ENCODE measurements around the gene ARHGEF26. TPM values are rescaled to one million over a fixed set of nuclear protein-coding genes. Genes with fewer than 3 reads are reported as not detected.

Gene ARHGEF26
- total RNA-seq, 2 donors from 2014 or later, result 0.14 to 0.17 TPM

- no peak for ATAC-seq
- H3K27ac Mint-ChIP-seq, result no peak overlapping the region
- no peak for DNase-seq (ENCODE audit: low spot score)
- H3K36me3 Mint-ChIP-seq, result no peaks in the 10 kb centered on the region
- no peaks in the 10 kb centered on the region for H3K9me3 Mint-ChIP-seq
- no peak overlapping the region for H3K4me3 Mint-ChIP-seq
- H3K27me3 Mint-ChIP-seq, result peaks cover 4 to 17% of the 10 kb centered on the region in 2 donors
- no peaks in the 10 kb centered on the region for H3K4me1 Mint-ChIP-seq (ENCODE audit: low read depth in 2 of 2)
Measured at GRCh38 chr3:154182975-154183374, 61.8 kb downstream of the ARHGEF26 start.

GRCh38 chr3:154184582-154184981 lies 63.4 kb downstream of the ARHGEF26 start:
- H3K27ac Mint-ChIP-seq, result no peak overlapping the region
- no peaks in the 10 kb centered on the region for H3K36me3 Mint-ChIP-seq
- H3K9me3 Mint-ChIP-seq, result no peaks in the 10 kb centered on the region
- no peak overlapping the region for H3K4me3 Mint-ChIP-seq
- DNase-seq (ENCODE audit: low spot score), result no peak
- no peaks in the 10 kb centered on the region for H3K4me1 Mint-ChIP-seq (ENCODE audit: low read depth in 2 of 2)
- peaks cover 4 to 17% of the 10 kb centered on the region in 2 donors for H3K27me3 Mint-ChIP-seq
- ATAC-seq, result no peak

- DNase-seq (ENCODE audit: low spot score) (no peak), ATAC-seq (no peak)
- Mint-ChIP-seq H3K36me3 (no peaks in the 10 kb centered on the region), H3K27me3 (peaks cover 4 to 17% of the 10 kb centered on the region in 2 donors), H3K4me3 (no peak overlapping the region), H3K9me3 (no peaks in the 10 kb centered on the region), H3K27ac (no peak overlapping the region), H3K4me1 (ENCODE audit: low read depth in 2 of 2) (no peaks in the 10 kb centered on the region)
Measured at GRCh38 chr3:154188437-154188836, 67.2 kb downstream of the ARHGEF26 start.

- no peak for DNase-seq (ENCODE audit: low spot score)
- Mint-ChIP-seq H3K4me3 (no peak overlapping the region), H3K27ac (no peak overlapping the region), H3K36me3 (no peaks in the 10 kb centered on the region), H3K4me1 (ENCODE audit: low read depth in 2 of 2) (no peaks in the 10 kb centered on the region), H3K9me3 (no peaks in the 10 kb centered on the region), H3K27me3 (peaks cover 4 to 17% of the 10 kb centered on the region in 2 donors)
- ATAC-seq, result no peak
Measured at GRCh38 chr3:154188846-154189245, 67.7 kb downstream of the ARHGEF26 start.

- H3K4me3 Mint-ChIP-seq, result no peak overlapping the region
- H3K36me3 Mint-ChIP-seq, result no peaks in the 10 kb centered on the region
- H3K9me3 Mint-ChIP-seq, result no peaks in the 10 kb centered on the region
- peaks cover 7 to 12% of the 10 kb centered on the region in 2 donors for H3K27me3 Mint-ChIP-seq
- H3K27ac Mint-ChIP-seq, result no peak overlapping the region
- DNase-seq (ENCODE audit: low spot score) (no peak), ATAC-seq (no peak)
- no peaks in the 10 kb centered on the region for H3K4me1 Mint-ChIP-seq (ENCODE audit: low read depth in 2 of 2)
Measured at GRCh38 chr3:154191520-154191919, 70.3 kb downstream of the ARHGEF26 start.

GRCh38 chr3:154192225-154192624 lies 71.0 kb downstream of the ARHGEF26 start:
- H3K36me3 Mint-ChIP-seq, result no peaks in the 10 kb centered on the region
- DNase-seq (ENCODE audit: low spot score) (no peak), ATAC-seq (no peak)
- no peaks in the 10 kb centered on the region for H3K4me1 Mint-ChIP-seq (ENCODE audit: low read depth in 2 of 2)
- H3K27me3 Mint-ChIP-seq, result peaks cover 7 to 12% of the 10 kb centered on the region in 2 donors
- no peaks in the 10 kb centered on the region for H3K9me3 Mint-ChIP-seq
- H3K4me3 Mint-ChIP-seq, result no peak overlapping the region
- no peak overlapping the region for H3K27ac Mint-ChIP-seq

GRCh38 chr3:154193000-154193615 lies 71.9 kb downstream of the ARHGEF26 start:
- Mint-ChIP-seq H3K9me3 (no peaks in the 10 kb centered on the region), H3K4me3 (no peak overlapping the region), H3K4me1 (ENCODE audit: low read depth in 2 of 2) (no peaks in the 10 kb centered on the region), H3K27me3 (peaks cover 7 to 12% of the 10 kb centered on the region in 2 donors), H3K36me3 (no peaks in the 10 kb centered on the region), H3K27ac (no peak overlapping the region)
- ATAC-seq, result no peak
- DNase-seq (ENCODE audit: low spot score), result no peak

GRCh38 chr3:154194877-154195276 lies 73.7 kb downstream of the ARHGEF26 start:
- Mint-ChIP-seq H3K36me3 (no peaks in the 10 kb centered on the region), H3K27me3 (peaks cover 7 to 12% of the 10 kb centered on the region in 2 donors), H3K4me3 (no peak overlapping the region), H3K27ac (no peak overlapping the region), H3K4me1 (ENCODE audit: low read depth in 2 of 2) (no peaks in the 10 kb centered on the region), H3K9me3 (no peaks in the 10 kb centered on the region)
- DNase-seq (ENCODE audit: low spot score), result no peak
- no peak for ATAC-seq

GRCh38 chr3:154195620-154196356 lies 74.6 kb downstream of the ARHGEF26 start:
- Mint-ChIP-seq H3K4me3 (no peak overlapping the region), H3K36me3 (no peaks in the 10 kb centered on the region), H3K4me1 (ENCODE audit: low read depth in 2 of 2) (no peaks in the 10 kb centered on the region), H3K27ac (no peak overlapping the region), H3K9me3 (no peaks in the 10 kb centered on the region), H3K27me3 (peaks cover 7 to 12% of the 10 kb centered on the region in 2 donors)
- DNase-seq (ENCODE audit: low spot score) (no peak), ATAC-seq (no peak)

GRCh38 chr3:154197751-154198150 lies 76.6 kb downstream of the ARHGEF26 start:
- Mint-ChIP-seq H3K27me3 (peaks cover 7 to 12% of the 10 kb centered on the region in 2 donors), H3K27ac (no peak overlapping the region), H3K36me3 (no peaks in the 10 kb centered on the region), H3K9me3 (no peaks in the 10 kb centered on the region), H3K4me3 (no peak overlapping the region), H3K4me1 (ENCODE audit: low read depth in 2 of 2) (no peaks in the 10 kb centered on the region)
- DNase-seq (ENCODE audit: low spot score) (no peak), ATAC-seq (no peak)

GRCh38 chr3:154209499-154209898 lies 88.3 kb downstream of the ARHGEF26 start:
- Mint-ChIP-seq H3K27me3 (peaks cover 5 to 19% of the 10 kb centered on the region in 2 donors), H3K4me3 (no peak overlapping the region), H3K36me3 (peaks cover 7% of the 10 kb centered on the region), H3K4me1 (ENCODE audit: low read depth in 2 of 2) (no peaks in the 10 kb centered on the region), H3K9me3 (peaks cover 9% of the 10 kb centered on the region), H3K27ac (no peak overlapping the region)
- DNase-seq (ENCODE audit: low spot score) (no peak), ATAC-seq (peak; percentile 6 to 51)

GRCh38 chr3:154210986-154211385 lies 89.8 kb downstream of the ARHGEF26 start:
- Mint-ChIP-seq H3K27me3 (peaks cover 0 to 11% of the 10 kb centered on the region in 2 donors), H3K9me3 (peaks cover 3% of the 10 kb centered on the region), H3K4me3 (no peak overlapping the region), H3K36me3 (no peaks in the 10 kb centered on the region), H3K27ac (no peak overlapping the region), H3K4me1 (ENCODE audit: low read depth in 2 of 2) (no peaks in the 10 kb centered on the region)
- no peak for DNase-seq (ENCODE audit: low spot score)
- ATAC-seq, result no peak

GRCh38 chr3:154214306-154214705 lies 93.1 kb downstream of the ARHGEF26 start:
- ATAC-seq (peak in 1 of 2 donors; percentile 28), DNase-seq (ENCODE audit: low spot score) (no peak)
- no peaks in the 10 kb centered on the region for H3K4me1 Mint-ChIP-seq (ENCODE audit: low read depth in 2 of 2)
- H3K9me3 Mint-ChIP-seq, result no peaks in the 10 kb centered on the region
- H3K4me3 Mint-ChIP-seq, result no peak overlapping the region
- no peaks in the 10 kb centered on the region for H3K27me3 Mint-ChIP-seq
- H3K36me3 Mint-ChIP-seq, result no peaks in the 10 kb centered on the region
- no peak overlapping the region for H3K27ac Mint-ChIP-seq

- Mint-ChIP-seq H3K4me1 (ENCODE audit: low read depth in 2 of 2) (no peaks in the 10 kb centered on the region), H3K27ac (no peak overlapping the region), H3K36me3 (no peaks in the 10 kb centered on the region), H3K4me3 (no peak overlapping the region), H3K9me3 (no peaks in the 10 kb centered on the region), H3K27me3 (peaks cover 5 to 7% of the 10 kb centered on the region in 2 donors)
- ATAC-seq (no peak), DNase-seq (ENCODE audit: low spot score) (no peak)
Measured at GRCh38 chr3:154217671-154218070, 96.5 kb downstream of the ARHGEF26 start.
